ENCODE measurements around the gene EGR1. TPM values are rescaled to one million over a fixed set of nuclear protein-coding genes. Genes with fewer than 3 reads are reported as not detected.

EGR1 gene
- total RNA-seq, 1 donor from 2014 or later = 12.1 TPM

DNA sequence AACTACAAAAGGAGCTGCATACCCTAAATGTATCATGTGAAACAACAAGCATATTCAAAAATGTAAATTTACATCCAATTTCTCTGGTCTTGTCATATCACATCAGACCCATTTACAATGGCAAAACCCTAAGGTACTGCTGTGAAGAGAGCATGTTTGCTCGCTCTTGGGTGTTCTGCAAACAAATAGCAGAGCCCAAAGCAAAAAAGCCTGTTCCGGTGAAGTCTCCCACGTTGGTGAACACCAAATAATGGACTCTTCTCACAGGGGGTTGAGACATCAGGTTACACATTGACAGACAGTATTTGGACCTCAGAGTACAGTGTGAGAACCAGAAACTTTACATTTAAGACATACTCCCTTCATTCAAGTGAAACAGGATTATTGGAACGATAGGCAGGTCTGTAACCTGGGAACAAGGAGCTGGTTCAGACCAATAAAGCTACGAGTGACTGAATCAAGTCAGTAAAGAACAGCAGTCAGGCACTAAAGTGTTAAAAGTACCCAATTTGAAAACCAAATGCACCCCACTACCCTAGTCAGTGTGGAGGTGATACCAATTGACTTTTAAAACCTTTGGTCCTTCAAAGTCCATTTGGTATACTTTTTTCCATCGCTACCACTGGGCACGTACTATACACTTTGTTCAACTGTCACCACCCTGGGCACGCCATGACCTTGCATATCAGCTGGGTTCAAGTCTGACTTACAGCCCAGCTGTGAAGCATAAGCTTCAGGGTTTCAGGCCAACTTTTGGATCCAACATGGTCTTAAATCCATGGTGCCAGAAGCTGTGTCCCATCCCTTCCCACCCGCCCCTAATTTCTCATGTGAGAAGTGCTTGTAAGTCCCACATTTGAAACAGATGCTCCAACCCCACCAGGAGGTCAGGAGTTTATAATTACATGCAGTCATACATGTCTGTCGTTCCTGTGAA lies 41.4 kb downstream of the EGR1 start:
- peak; percentile 44 for ATAC-seq

DNA sequence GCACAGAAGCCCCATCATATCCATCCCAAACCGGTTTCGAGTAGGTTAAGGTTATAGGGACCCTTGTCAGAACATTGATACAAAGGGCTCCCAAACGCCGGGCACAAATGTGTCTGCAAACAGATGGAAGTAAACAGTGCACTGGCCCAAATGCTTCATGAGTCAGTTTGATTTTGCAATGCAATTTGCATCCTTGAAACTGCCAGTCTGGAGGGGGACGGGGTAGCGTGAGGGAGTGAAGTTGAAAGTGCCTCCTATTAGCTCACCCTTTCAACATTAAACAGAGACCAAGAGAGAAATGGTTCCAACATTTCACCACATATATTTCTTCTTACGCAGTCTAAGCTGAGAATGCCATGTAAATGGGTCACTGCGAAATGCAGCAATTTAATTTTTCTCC lies 42.2 kb downstream of the EGR1 start:
- ATAC-seq (peak; percentile 70), DNase-seq (ENCODE audit: low spot score) (peak; percentile 82)

More for the DNA sequence above, 41.4 kb downstream of the EGR1 start:
- peak; percentile 60 for DNase-seq (ENCODE audit: low spot score)

DNA sequence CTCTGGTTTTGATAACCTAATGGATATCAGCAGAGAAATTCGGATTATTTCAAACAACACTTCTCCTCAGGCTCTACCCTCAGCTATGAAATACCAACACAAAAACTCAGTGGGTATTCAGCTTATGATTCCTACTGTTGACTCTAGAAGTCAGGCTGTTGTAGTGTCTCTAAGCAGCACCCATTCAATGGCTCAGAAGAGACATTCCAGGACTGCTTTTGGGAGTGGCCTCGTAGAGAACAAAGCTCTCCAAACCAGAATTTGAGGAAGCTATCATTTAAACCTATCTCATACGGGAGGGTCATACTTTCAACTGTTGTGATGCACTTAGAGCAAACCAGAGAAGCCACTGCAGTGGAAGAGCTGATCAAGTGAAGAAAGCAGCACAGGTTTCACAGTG lies 43.7 kb downstream of the EGR1 start:
- DNase-seq (ENCODE audit: low spot score) = no peak
- ATAC-seq = no peak

DNA sequence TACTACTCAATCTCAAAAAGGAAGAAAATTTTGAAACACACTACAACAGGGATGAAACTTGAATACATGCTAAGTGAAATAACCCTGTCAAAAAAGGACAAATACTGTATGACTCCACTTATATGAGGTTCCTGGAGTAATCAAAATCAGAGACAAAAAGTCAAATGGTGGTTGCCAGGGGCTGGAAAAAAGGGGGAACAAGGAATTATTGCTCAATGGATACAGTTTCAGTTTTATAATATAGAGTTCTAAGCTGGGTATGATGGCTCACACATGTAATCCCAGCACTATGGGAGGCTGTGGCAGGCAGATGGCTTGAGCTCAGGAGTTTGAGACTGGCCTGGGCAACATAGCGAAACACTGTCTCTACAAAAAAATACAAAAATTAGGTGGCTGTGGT lies 48.7 kb downstream of the EGR1 start:
- DNase-seq (ENCODE audit: low spot score) (no peak), ATAC-seq (no peak)

DNA sequence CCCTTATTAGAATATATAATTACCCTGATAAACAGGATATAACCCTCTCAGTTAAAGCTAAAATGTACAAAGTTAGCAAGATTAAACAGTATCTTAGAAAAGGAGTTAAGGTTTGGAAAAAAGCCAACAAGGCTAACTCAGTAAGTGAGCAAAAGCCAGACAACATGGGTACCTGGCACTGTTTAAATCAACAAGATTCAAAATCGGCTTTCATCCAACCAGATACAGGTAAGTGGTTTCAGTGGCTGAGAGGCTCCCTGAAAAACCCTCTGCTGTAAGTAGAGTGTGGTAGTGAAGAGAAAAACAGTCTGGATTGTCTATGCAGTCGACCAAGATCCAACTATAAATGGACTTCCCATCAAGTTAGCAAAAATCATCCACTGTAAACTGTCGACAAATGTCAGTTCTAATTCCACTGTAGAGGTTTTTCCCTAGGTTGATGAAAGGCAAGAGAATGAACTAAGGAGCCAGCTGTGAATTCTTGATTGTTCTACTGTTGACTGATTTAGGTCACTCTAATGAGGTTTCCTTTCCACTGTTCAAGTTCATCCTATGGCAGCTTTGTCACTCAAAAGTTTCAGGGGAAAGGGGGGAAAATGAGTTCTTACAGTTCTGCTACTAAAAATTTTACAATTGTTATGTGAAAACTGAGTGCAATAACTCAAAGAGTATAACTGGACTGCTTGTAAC lies 50.4 kb downstream of the EGR1 start:
- DNase-seq (ENCODE audit: low spot score) = no peak
- ATAC-seq = peak; percentile 45

DNA sequence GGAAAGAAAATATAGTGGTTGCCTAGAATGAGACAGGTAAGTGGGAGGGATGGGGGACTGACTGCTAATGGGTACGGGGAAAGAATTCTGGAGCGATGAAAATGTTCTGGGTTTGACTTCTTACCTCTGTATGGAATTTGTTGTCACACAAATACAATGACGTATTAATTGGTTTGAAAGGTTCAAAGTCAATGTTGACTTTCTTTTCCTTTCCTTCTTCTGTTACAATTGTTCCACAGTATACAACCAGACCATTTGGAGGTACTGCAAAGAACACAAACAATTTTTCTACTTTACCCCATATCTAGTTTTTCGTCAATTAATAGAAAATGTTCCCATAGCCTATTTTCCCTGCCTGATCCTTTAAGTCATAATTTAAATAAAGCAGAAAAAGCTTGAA lies 52.2 kb downstream of the EGR1 start:
- peak; percentile 52 for ATAC-seq

More for the DNA sequence above, 52.2 kb downstream of the EGR1 start:
- DNase-seq (ENCODE audit: low spot score) = no peak

Other genes with a start within 250 kb of the EGR1 start
- not detected for gene GFRA3, start 190.9 kb upstream of the EGR1 start, total RNA-seq
- not detected for gene CDC25C, start 133.7 kb upstream of the EGR1 start, total RNA-seq
- gene FAM53C, start 127.2 kb upstream of the EGR1 start, total RNA-seq = 10.4 TPM
- 16.3 TPM for gene KDM3B, start 112.8 kb upstream of the EGR1 start, total RNA-seq
- gene REEP2, start 26.4 kb upstream of the EGR1 start, total RNA-seq = not detected
- 28.1 TPM for gene ETF1, start 77.8 kb downstream of the EGR1 start, total RNA-seq
- gene HSPA9, start 109.9 kb downstream of the EGR1 start, total RNA-seq = 201 TPM